A673 (cell line): ENCODE measurements around the gene SIM2. TPM values are rescaled to one million over a fixed set of nuclear protein-coding genes. Genes with fewer than 3 reads are reported as not detected.
"Not testable (repeated sequence)": the region's sequence is repeated elsewhere in the genome, so short reads cannot be mapped to it uniquely, and the experiment has no call there.

ENCODE experiments used
- BruUV-seq: library from RNA; stranded (reverse); fragments of 400-500 nt; replicated peaks from 2 replicates; lab custom pipeline; 2021; lab: Mats Ljungman, UMichigan
- CTCF ChIA-PET: fragments of 300-600 bp; sonication (Branson Sonifier 250); formaldehyde crosslinking; loops from one replicate; lab custom pipeline; 2022; ENCODE audit warnings: antibody characterized with exemption; lab: Charles Lee
- POLR2A ChIA-PET: fragments of 300-600 bp; sonication (Branson Sonifier 250); formaldehyde crosslinking; loops from one replicate; lab custom pipeline; 2022; ENCODE audit warnings: antibody characterized with exemption; ENCODE audit not compliant: low non-redundant PET; lab: Charles Lee
- DNase-seq: peaks from one replicate; pipeline ENCODE4 v3.0.0-alpha.2; 2015; ENCODE audit warnings: low spot score
- H3K27ac ChIP-seq: fragments of 200-600 bp; sonication (generic); 2 replicates; pipeline ENCODE4 v1.5.1; 2016; ENCODE audit warnings: mixed run types, low read depth, mild to moderate bottlenecking, mixed read lengths, antibody characterized with exemption, low read length; ENCODE audit not compliant: poor library complexity, severe bottlenecking
- H3K27me3 ChIP-seq: fragments of 200-600 bp; sonication (generic); replicated peaks from 2 replicates; pipeline ENCODE4 v1.6.1; 2017; ENCODE audit warnings: mixed run types, low read depth, mild to moderate bottlenecking, mixed read lengths, antibody characterized with exemption, low read length; ENCODE audit not compliant: insufficient read depth, poor library complexity
- H3K36me3 ChIP-seq: fragments of 200-600 bp; sonication (generic); 2 replicates; pipeline ENCODE4 v1.6.1; 2016; ENCODE audit warnings: mixed run types, mild to moderate bottlenecking, mixed read lengths, antibody characterized with exemption, low read length; ENCODE audit not compliant: insufficient read depth, poor library complexity, severe bottlenecking
- H3K4me1 ChIP-seq: fragments of 200-600 bp; sonication (generic); 2 replicates; pipeline ENCODE4 v1.6.1; 2017; ENCODE audit warnings: mixed run types, mild to moderate bottlenecking, mixed read lengths, antibody characterized with exemption, low read length; ENCODE audit not compliant: insufficient read depth, poor library complexity, severe bottlenecking
- H3K4me3 ChIP-seq: fragments of 200-600 bp; sonication (generic); 2 replicates; pipeline ENCODE4 v1.5.1; 2016; ENCODE audit warnings: low read depth, mixed run types, mild to moderate bottlenecking, mixed read lengths, low read length; ENCODE audit not compliant: poor library complexity, severe bottlenecking
- H3K9me3 ChIP-seq: fragments of 200-600 bp; sonication (generic); 2 replicates; pipeline ENCODE4 v1.6.1; 2016; ENCODE audit warnings: mixed run types, low read depth, mild to moderate bottlenecking, mixed read lengths, antibody characterized with exemption, low read length; ENCODE audit not compliant: poor library complexity, severe bottlenecking
- CTCF ChIP-seq: fragments of 300-800, 200-600 bp; sonication (generic); conservative IDR thresholded peaks from 2 replicates; pipeline ENCODE4 v1.5.1; 2017; ENCODE audit warnings: low read depth, mild to moderate bottlenecking, antibody characterized with exemption, low read length, moderate library complexity, mixed read lengths
- EZH2 ChIP-seq: fragments of 200-600 bp; sonication (generic); IDR thresholded peaks from 2 replicates; pipeline ENCODE4 v1.6.1; 2017; ENCODE audit warnings: borderline replicate concordance, low read depth, mild to moderate bottlenecking, mixed read lengths, antibody characterized with exemption, low read length; ENCODE audit not compliant: poor library complexity, severe bottlenecking
- intact Hi-C: fragments of 100-400 bp; cut with micrococcal nuclease; formaldehyde crosslinking; loops from one replicate; pipeline ENCODE4 v1.10.0; 2022; ENCODE audit not compliant: unreplicated experiment
- total RNA-seq: library from RNA; stranded (reverse); gene quantifications from 2 replicates; pipeline ENCODE4 v1.2.3, GENCODE V29; 2021

The SIM2 gene
- total RNA-seq, 1 experiment from 2014 or later, result 42.7 TPM

GRCh38 chr21:36656138-36656537 lies 42.8 kb upstream of the SIM2 start:
- H3K27ac ChIP-seq, result no peak overlapping the region
- POLR2A ChIA-PET, result no interaction called here
- BruUV-seq, result no TSS peak

GRCh38 chr21:36657290-36657689 lies 41.6 kb upstream of the SIM2 start:
- DNase-seq, H3K27me3 ChIP-seq, H3K4me1 ChIP-seq, H3K36me3 ChIP-seq, intact Hi-C loops, BruUV-seq, H3K27ac ChIP-seq, H3K9me3 ChIP-seq, CTCF ChIA-PET, POLR2A ChIA-PET, H3K4me3 ChIP-seq: not testable (repeated sequence)

More at GRCh38 chr21:36656138-36656537, 42.8 kb upstream of the SIM2 start:
- Histone ChIP-seq H3K36me3 (no peaks in the 10 kb centered on the region), H3K9me3 (no peaks in the 10 kb centered on the region), H3K27me3 (no peaks in the 10 kb centered on the region), H3K4me1 (no peaks in the 10 kb centered on the region), H3K4me3 (no peak overlapping the region)
- intact Hi-C loops, result no loop called here
- CTCF ChIA-PET, result no interaction called here
- no peak for TF ChIP-seq CTCF
- TF ChIP-seq EZH2, result no peak
- DNase-seq, result no peak

GRCh38 chr21:36657999-36658398 lies 40.9 kb upstream of the SIM2 start:
- CTCF ChIA-PET, result interaction anchor here (0.6 kb wide), 1 partner anchor 18 kb away, joined by 4 read pairs; no protein-coding TSS in a partner anchor
- no peaks in the 10 kb centered on the region for H3K9me3 ChIP-seq
- H3K27ac ChIP-seq, result no peak overlapping the region
- POLR2A ChIA-PET, result no interaction called here
- no peak overlapping the region for H3K4me3 ChIP-seq
- TF ChIP-seq CTCF (no peak), EZH2 (no peak)
- no TSS peak for BruUV-seq
- intact Hi-C loops, result no loop called here
- H3K36me3 ChIP-seq, result no peaks in the 10 kb centered on the region
- peaks cover 12% of the 10 kb centered on the region for H3K4me1 ChIP-seq
- DNase-seq, result no peak
- H3K27me3 ChIP-seq, result no peaks in the 10 kb centered on the region

- Histone ChIP-seq H3K4me3 (no peak overlapping the region), H3K27ac (no peak overlapping the region), H3K9me3 (no peaks in the 10 kb centered on the region), H3K4me1 (peaks cover 21% of the 10 kb centered on the region), H3K27me3 (no peaks in the 10 kb centered on the region), H3K36me3 (no peaks in the 10 kb centered on the region)
- ChIA-PET CTCF (interaction anchor here (0.6 kb wide), 1 partner anchor 29 kb away, joined by 9 read pairs; no protein-coding TSS in a partner anchor), POLR2A (no interaction called here)
- TF ChIP-seq CTCF (no peak), EZH2 (no peak)
- intact Hi-C loops, result no loop called here
- BruUV-seq, result no TSS peak
- no peak for DNase-seq
These were observed 40.0 kb upstream of the SIM2 start for GRCh38 chr21:36658926-36659325.
